GM19351 (cell line): ENCODE measurements around the gene CELF4.

Experiments
- ATAC-seq: cut with Tn5 transposase; IDR thresholded peaks from one replicate; pipeline ENCODE4 v1.9.1; 2021; ENCODE audit warnings: mild to moderate bottlenecking, moderate library complexity; ENCODE audit not compliant: unreplicated experiment

CELF4 gene

GRCh38 chr18:37299471-37300304 lies 265.9 kb downstream of the CELF4 start:
- ATAC-seq, result peak; percentile 70

GRCh38 chr18:37298816-37299215 lies 266.8 kb downstream of the CELF4 start:
- no peak for ATAC-seq

- no peak for ATAC-seq
Observed at GRCh38 chr18:37297106-37297505, 268.5 kb downstream of the CELF4 start.

GRCh38 chr18:37294951-37295350 lies 270.6 kb downstream of the CELF4 start:
- ATAC-seq, result no peak

- no peak for ATAC-seq
Observed at GRCh38 chr18:37293359-37293758, 272.2 kb downstream of the CELF4 start.

- ATAC-seq, result no peak
Observed at GRCh38 chr18:37289423-37289822, 276.2 kb downstream of the CELF4 start.

GRCh38 chr18:37287601-37288000 lies 278.0 kb downstream of the CELF4 start:
- no peak for ATAC-seq

GRCh38 chr18:37286801-37287200 lies 278.8 kb downstream of the CELF4 start:
- ATAC-seq, result no peak

- no peak for ATAC-seq
Observed at GRCh38 chr18:37285825-37286224, 279.8 kb downstream of the CELF4 start.

GRCh38 chr18:37284260-37284659 lies 281.3 kb downstream of the CELF4 start:
- no peak for ATAC-seq

GRCh38 chr18:37282386-37283037 lies 283.1 kb downstream of the CELF4 start:
- peak; percentile 50 for ATAC-seq

GRCh38 chr18:37280701-37281393 lies 284.8 kb downstream of the CELF4 start:
- no peak for ATAC-seq

GRCh38 chr18:37277804-37278203 lies 287.8 kb downstream of the CELF4 start:
- no peak for ATAC-seq

- ATAC-seq, result no peak
Observed at GRCh38 chr18:37276111-37276890, 289.3 kb downstream of the CELF4 start.

GRCh38 chr18:37275237-37275741 lies 290.3 kb downstream of the CELF4 start:
- no peak for ATAC-seq

GRCh38 chr18:37274309-37275236 lies 291.0 kb downstream of the CELF4 start:
- ATAC-seq, result no peak

- no peak for ATAC-seq
Observed at GRCh38 chr18:37272841-37273240, 292.8 kb downstream of the CELF4 start.

GRCh38 chr18:37272226-37272625 lies 293.4 kb downstream of the CELF4 start:
- ATAC-seq, result no peak

GRCh38 chr18:37270666-37271052 lies 294.9 kb downstream of the CELF4 start:
- no peak for ATAC-seq
